Keratinocyte (primary cell): ENCODE measurements around the gene P2RX3.

Source experiments
- CTCF ChIP-seq, 3 experiments: IDR thresholded peaks in 1 of 3; conservative IDR thresholded peaks in 1 of 3; optimal IDR thresholded peaks in 1 of 3; 2 replicates in 2 of 3; 3 replicates in 1 of 3; pipeline versions ENCODE3 to v1.5.1; 2011; ENCODE audit warnings: low read length in 3 of 3, mild to moderate bottlenecking in 3 of 3, moderate library complexity in 2 of 3, control low read depth in 1 of 3, inconsistent platforms in 1 of 3; ENCODE audit not compliant: insufficient read depth in 2 of 3; ENCODE audit errors: extremely low read depth in 1 of 3
- EZH2 ChIP-seq: IDR thresholded peaks from one replicate; pipeline ENCODE4 v1.6.1; 2012; ENCODE audit warnings: inconsistent platforms, mild to moderate bottlenecking, low read length, moderate library complexity

GRCh38 chr11:57380975-57381374, 42.8 kb downstream of the P2RX3 start, which contains the start of gene PRG3:
- no peak for TF ChIP-seq CTCF (optimal IDR thresholded peaks at IDR 0.05 in 1 of 3, IDR thresholded peaks at IDR 0.05 in 1 of 3, conservative IDR thresholded peaks at IDR 0.05 in 1 of 3; ENCODE audit: extremely low read depth in 1 of 3, insufficient read depth in 2 of 3, low read length in 3 of 3)
- no peak for TF ChIP-seq EZH2
